SK-N-SH (cell line): Measurements from ENCODE around the gene TJAP1. TPM values are rescaled to one million over a fixed set of nuclear protein-coding genes. Genes with fewer than 3 reads are reported as not detected.

Experiments used
- CTCF ChIA-PET: fragments of 300-600, 350-600 bp; formaldehyde crosslinking; extraction: SDS; loops from one replicate; lab custom pipeline; 2021; lab: Yijun Ruan, JAX
- POLR2A ChIA-PET: fragments of 350-600 bp; sonication (Branson Sonifier 250); formaldehyde crosslinking; extraction: SDS; loops from one replicate; lab custom pipeline; 2020; ENCODE audit warnings: antibody characterized with exemption, inconsistent platforms; lab: Yijun Ruan, JAX
- DNase-seq: peaks from one replicate; pipeline ENCODE4 v3.0.0; 2012
- H2AFZ ChIP-seq: fragments of 200-600 bp; sonication (generic); 2 replicates; pipeline ENCODE4 v1.8.1; 2016; ENCODE audit warnings: antibody characterized with exemption, mild to moderate bottlenecking, low read depth
- H3F3A ChIP-seq: fragments of 200-600 bp; sonication (generic); replicated peaks from 2 replicates; pipeline ENCODE3; 2016; ENCODE audit warnings: antibody characterized with exemption, mild to moderate bottlenecking; ENCODE audit not compliant: insufficient read depth
- H3K27ac ChIP-seq, 2 experiments: fragments of 200-500 bp in 1 of 2; fragments of 200-600 bp in 1 of 2; sonication (Bioruptor generic) in 1 of 2; sonication (generic), shearing (Covaris generic) in 1 of 2; 2 replicates each; pipeline versions ENCODE4 v1.5.1 to v1.6.1; 2014 to 2016; ENCODE audit warnings: low read depth in 2 of 2, inconsistent platforms in 1 of 2, low read length in 1 of 2, mild to moderate bottlenecking in 1 of 2, mixed read lengths in 1 of 2
- H3K27me3 ChIP-seq: fragments of 200-600 bp; sonication (generic), shearing (Covaris generic); 2 replicates; pipeline ENCODE4 v1.6.1; 2016; ENCODE audit warnings: mixed run types; ENCODE audit not compliant: insufficient read depth
- H3K36me3 ChIP-seq, 2 experiments: fragments of 200-500 bp in 1 of 2; fragments of 200-600 bp in 1 of 2; sonication (Bioruptor generic) in 1 of 2; sonication (generic) in 1 of 2; replicated peaks in 1 of 2; 2 replicates each; pipeline versions ENCODE3 to v1.5.1; 2014 to 2016; ENCODE audit warnings: low read length in 1 of 2, mild to moderate bottlenecking in 1 of 2; ENCODE audit not compliant: insufficient read depth in 2 of 2, control insufficient read depth in 1 of 2
- H3K4me1 ChIP-seq, 2 experiments: fragments of 200-500 bp in 1 of 2; fragments of 200-600 bp in 1 of 2; sonication (Bioruptor generic) in 1 of 2; sonication (generic), shearing (Covaris generic) in 1 of 2; 2 replicates each; pipeline versions ENCODE4 v1.5.1 to v1.6.1; 2014 to 2016; ENCODE audit warnings: low read depth in 1 of 2, low read length in 1 of 2, mixed run types in 1 of 2; ENCODE audit not compliant: insufficient read depth in 2 of 2, control insufficient read depth in 1 of 2
- H3K4me2 ChIP-seq: fragments of 200-600 bp; sonication (generic), shearing (Covaris generic); 2 replicates; pipeline ENCODE4 v1.6.1; 2017; ENCODE audit warnings: mixed run types
- H3K4me3 ChIP-seq, 2 experiments: fragments of 200-500 bp in 1 of 2; fragments of 200-600 bp in 1 of 2; sonication (Bioruptor generic) in 1 of 2; sonication (generic), shearing (Covaris generic) in 1 of 2; 2 replicates each; pipeline versions ENCODE4 v1.5.1 to v1.8.1; 2014 to 2016; ENCODE audit warnings: low read depth in 2 of 2, inconsistent platforms in 1 of 2, low read length in 1 of 2, mild to moderate bottlenecking in 1 of 2, mixed read lengths in 1 of 2, moderate library complexity in 1 of 2
- H3K79me2 ChIP-seq: fragments of 200-600 bp; sonication (generic); 2 replicates; pipeline ENCODE4 v1.8.1; 2017; ENCODE audit warnings: mild to moderate bottlenecking; ENCODE audit not compliant: insufficient read depth
- H3K9ac ChIP-seq: fragments of 200-600 bp; sonication (generic); 2 replicates; pipeline ENCODE4 v1.6.1; 2017; ENCODE audit warnings: mixed run types
- H3K9me2 ChIP-seq: fragments of 200-600 bp; sonication (generic); 2 replicates; pipeline ENCODE4 v1.6.1; 2017; ENCODE audit warnings: mixed run types
- H3K9me3 ChIP-seq: fragments of 200-600 bp; sonication (generic); 2 replicates; pipeline ENCODE4 v1.6.1; 2017; ENCODE audit warnings: mixed run types, mild to moderate bottlenecking, moderate library complexity
- H4K20me1 ChIP-seq: fragments of 200-600 bp; sonication (generic); 2 replicates; pipeline ENCODE4 v1.6.1; 2017; ENCODE audit warnings: mild to moderate bottlenecking, mixed run types; ENCODE audit not compliant: insufficient read depth
- CHD2 ChIP-seq: fragments of 150-350 bp; IDR thresholded peaks from 2 replicates; pipeline ENCODE4 v1.6.1; 2018; ENCODE audit warnings: low read length; ENCODE audit not compliant: partially characterized antibody
- ELF1 ChIP-seq: IDR thresholded peaks from 2 replicates; pipeline ENCODE4 v1.4.0; 2012
- EP300 ChIP-seq, 2 experiments: IDR thresholded peaks; 2 replicates each; pipeline versions ENCODE4 v1.4.0 to v1.6.1; 2012; ENCODE audit warnings: borderline replicate concordance in 1 of 2, low read depth in 1 of 2, low read length in 1 of 2
- EZH2phosphoT487 ChIP-seq: fragments of 200-600 bp; sonication (generic); IDR thresholded peaks from 2 replicates; pipeline ENCODE4 v1.6.1; 2017; ENCODE audit warnings: low read depth, mixed run types, mild to moderate bottlenecking, antibody characterized with exemption, moderate library complexity, borderline replicate concordance
- FOSL2 ChIP-seq: IDR thresholded peaks from 2 replicates; pipeline ENCODE4 v1.4.0; 2012; ENCODE audit warnings: low read depth, mild to moderate bottlenecking, moderate library complexity, borderline replicate concordance
- FOXJ3 ChIP-seq: sonication (generic); formaldehyde crosslinking; IDR thresholded peaks from 2 replicates; pipeline ENCODE4 v1.5.1; 2020; ENCODE audit warnings: mild to moderate bottlenecking, missing genetic modification reagents
- GABPA ChIP-seq: IDR thresholded peaks from 2 replicates; pipeline ENCODE4 v1.4.0; 2012; ENCODE audit warnings: low read depth, mild to moderate bottlenecking
- GATA2 ChIP-seq: sonication (generic); formaldehyde crosslinking; IDR thresholded peaks from 2 replicates; pipeline ENCODE4 v1.5.0; 2020; ENCODE audit warnings: mild to moderate bottlenecking, missing genetic modification reagents
- IRF3 ChIP-seq: fragments of 150-350 bp; IDR thresholded peaks from 2 replicates; pipeline ENCODE4 v1.6.1; 2016; ENCODE audit warnings: mild to moderate bottlenecking, low read depth, low read length
- JUND ChIP-seq: IDR thresholded peaks from 2 replicates; pipeline ENCODE4 v1.4.0; 2012
- MEF2A ChIP-seq: IDR thresholded peaks from 2 replicates; pipeline ENCODE4 v1.4.0; 2012; ENCODE audit warnings: low read depth, borderline replicate concordance
- NFIC ChIP-seq: IDR thresholded peaks from 2 replicates; pipeline ENCODE4 v1.4.0; 2012; ENCODE audit warnings: borderline replicate concordance
- POLR2AphosphoS5 ChIP-seq: IDR thresholded peaks from 2 replicates; pipeline ENCODE4 v1.6.1; 2012; ENCODE audit warnings: low read depth, low read length
- RAD21 ChIP-seq: IDR thresholded peaks from 2 replicates; pipeline ENCODE4 v1.6.1; 2012; ENCODE audit warnings: mild to moderate bottlenecking, low read length
- RCOR1 ChIP-seq: fragments of 150-350 bp; IDR thresholded peaks from 2 replicates; pipeline ENCODE4 v1.6.1; 2017; ENCODE audit warnings: antibody characterized with exemption, low read length
- REST ChIP-seq: IDR thresholded peaks from 2 replicates; pipeline ENCODE4 v1.6.1; 2012; ENCODE audit warnings: mild to moderate bottlenecking, low read depth, low read length, moderate library complexity
- RXRA ChIP-seq: IDR thresholded peaks from 2 replicates; pipeline ENCODE4 v1.4.0; 2012; ENCODE audit warnings: low read depth, mild to moderate bottlenecking, borderline replicate concordance
- TCF12 ChIP-seq: IDR thresholded peaks from 2 replicates; pipeline ENCODE4 v1.4.0; 2012
- USF1 ChIP-seq: IDR thresholded peaks from 2 replicates; pipeline ENCODE4 v1.4.0; 2012; ENCODE audit warnings: low read depth, borderline replicate concordance
- ZBTB33 ChIP-seq: IDR thresholded peaks from 2 replicates; pipeline ENCODE4 v1.4.0; 2012; ENCODE audit warnings: low read depth, borderline replicate concordance
- WGBS: methylation state at CpG from one replicate; pipeline ENCODE4 v1.1.6; 2017; ENCODE audit warnings: low lambda C conversion rate; 5-methylcytosine and 5-hydroxymethylcytosine counted together
- polyA plus RNA-seq, 3 experiments: library from polyadenylated mRNA; depleted of rRNA; stranded (reverse); fragments of >200 nt; gene quantifications; 2 replicates each; pipeline ENCODE4 v1.2.3, GENCODE V29; 2012

The TJAP1 gene
- polyA plus RNA-seq, 1 of the 3 experiments (the other 2 are of a cell fraction) = 39.5 TPM

GRCh38 chr6:43442935-43443334, 34.4 kb upstream of the TJAP1 start:
- TF ChIP-seq CHD2 = no peak
- no peak for TF ChIP-seq POLR2AphosphoS5
- no peak for TF ChIP-seq EP300 (IDR thresholded peaks at IDR 0.05; ENCODE audit: borderline replicate concordance in 1 of 2, low read depth in 1 of 2, low read length in 1 of 2)
- no peak for TF ChIP-seq JUND
- TF ChIP-seq TCF12 = no peak
- no peak for TF ChIP-seq GABPA
- TF ChIP-seq IRF3 = no peak
- no peak for TF ChIP-seq RAD21
- no peak for TF ChIP-seq RCOR1
- TF ChIP-seq ELF1 = no peak
- TF ChIP-seq EZH2phosphoT487 = no peak
- TF ChIP-seq RXRA = no peak
- no peak for TF ChIP-seq USF1
- Histone ChIP-seq H3K9me2 (no peaks in the 10 kb centered on the region), H3K4me1 (no peaks in the 10 kb centered on the region), H2AFZ (no peak overlapping the region), H3F3A (no peaks in the 10 kb centered on the region), H3K4me3 (no peak overlapping the region), H4K20me1 (no peaks in the 10 kb centered on the region), H3K27ac (no peak overlapping the region), H3K79me2 (no peaks in the 10 kb centered on the region), H3K4me2 (no peak overlapping the region), H3K27me3 (no peaks in the 10 kb centered on the region), H3K9ac (no peak overlapping the region), H3K36me3 (peaks cover 4 to 40% of the 10 kb centered on the region in 2 experiments), H3K9me3 (no peaks in the 10 kb centered on the region)
- 87% methylated on average over 13 of the region's 14 CpGs for WGBS
- POLR2A ChIA-PET = interaction anchor here (0.8 kb wide), 1 partner anchor 65 kb away, joined by 3 read pairs; no protein-coding TSS in a partner anchor
- CTCF ChIA-PET = interaction anchor here (0.7 to 2.8 kb wide), 7 partner anchors 12 to 73 kb away, joined by 3 to 16 read pairs (median 3); partner anchors contain the start of genes DLK2, LRRC73 and ZNF318
- no peak for DNase-seq

GRCh38 chr6:43444036-43444435, 33.3 kb upstream of the TJAP1 start:
- Histone ChIP-seq H3K79me2 (no peaks in the 10 kb centered on the region), H3K9me3 (no peaks in the 10 kb centered on the region), H3F3A (no peaks in the 10 kb centered on the region), H3K4me3 (no peak overlapping the region), H3K27me3 (no peaks in the 10 kb centered on the region), H3K9ac (no peak overlapping the region), H4K20me1 (no peaks in the 10 kb centered on the region), H3K9me2 (no peaks in the 10 kb centered on the region), H3K27ac (no peak overlapping the region; a peak in 1 of 4 replicates), H3K4me1 (no peaks in the 10 kb centered on the region), H3K36me3 (peaks cover 4 to 38% of the 10 kb centered on the region in 2 experiments), H3K4me2 (no peak overlapping the region), H2AFZ (no peak overlapping the region)
- DNase-seq = no peak
- ChIA-PET POLR2A (interaction anchor here (1.1 to 1.3 kb wide), 3 partner anchors 9 to 46 kb away, joined by 3 to 5 read pairs (median 3); partner anchors contain the start of gene DLK2), CTCF (interaction anchor here (0.7 to 2.8 kb wide), 6 partner anchors 11 to 66 kb away, joined by 3 to 16 read pairs (median 6); partner anchors contain the start of genes DLK2 and LRRC73)
- WGBS = 85% methylated on average over 9 of the region's 10 CpGs
- no peak for TF ChIP-seq NFIC
- TF ChIP-seq REST = no peak
- TF ChIP-seq FOSL2 = no peak
- no peak for TF ChIP-seq TCF12
- TF ChIP-seq EZH2phosphoT487 = no peak
- TF ChIP-seq FOXJ3 = no peak
- no peak for TF ChIP-seq MEF2A
- no peak for TF ChIP-seq IRF3
- TF ChIP-seq GATA2 (CRISPR knock-in tag) = no peak
- no peak for TF ChIP-seq ZBTB33
